GM19351 (cell line): ENCODE measurements around the gene PLA2G2C.

Source experiments
- ATAC-seq: cut with Tn5 transposase; IDR thresholded peaks from one replicate; pipeline ENCODE4 v1.9.1; 2021; ENCODE audit warnings: mild to moderate bottlenecking, moderate library complexity; ENCODE audit not compliant: unreplicated experiment

PLA2G2C gene

DNA sequence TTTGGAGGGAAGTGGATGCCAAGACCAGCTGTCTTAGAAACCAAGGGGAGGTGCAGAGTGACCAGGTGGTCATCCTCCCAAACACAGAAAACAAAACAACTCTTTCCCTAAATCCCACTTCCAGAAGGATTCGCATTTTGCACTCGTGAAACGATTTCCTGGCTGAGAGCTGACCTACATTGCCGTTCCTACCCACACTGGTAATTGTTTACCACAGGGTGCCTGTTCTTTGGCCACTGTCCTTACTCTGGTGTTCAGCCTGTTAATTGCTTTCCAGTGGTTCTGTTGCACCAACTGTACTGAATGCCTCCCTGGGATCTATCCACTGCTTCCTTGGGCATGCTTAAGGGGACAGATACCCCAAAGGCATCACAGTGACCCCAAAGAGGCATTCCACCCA, 23.2 kb upstream of the PLA2G2C start:
- ATAC-seq = no peak

DNA sequence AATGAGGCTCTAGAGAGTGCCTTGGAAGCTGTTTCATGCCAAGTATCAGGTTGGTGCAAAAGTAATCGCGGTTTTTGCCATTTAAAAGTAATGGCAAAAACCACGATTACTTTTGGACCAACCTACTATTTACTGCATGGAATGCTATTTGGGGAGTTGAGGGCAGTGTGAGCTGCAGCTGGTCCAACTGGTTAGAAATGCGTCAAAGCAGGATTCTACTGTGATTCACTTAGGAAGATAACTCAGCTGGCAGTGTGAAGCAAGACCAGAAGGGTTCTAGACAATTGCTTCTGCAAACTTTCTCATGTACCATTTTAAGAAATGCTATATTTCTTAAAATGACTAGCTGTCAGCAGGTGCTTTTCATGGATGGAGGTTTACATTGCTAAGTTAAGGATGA, 21.2 kb upstream of the PLA2G2C start:
- ATAC-seq = no peak

DNA sequence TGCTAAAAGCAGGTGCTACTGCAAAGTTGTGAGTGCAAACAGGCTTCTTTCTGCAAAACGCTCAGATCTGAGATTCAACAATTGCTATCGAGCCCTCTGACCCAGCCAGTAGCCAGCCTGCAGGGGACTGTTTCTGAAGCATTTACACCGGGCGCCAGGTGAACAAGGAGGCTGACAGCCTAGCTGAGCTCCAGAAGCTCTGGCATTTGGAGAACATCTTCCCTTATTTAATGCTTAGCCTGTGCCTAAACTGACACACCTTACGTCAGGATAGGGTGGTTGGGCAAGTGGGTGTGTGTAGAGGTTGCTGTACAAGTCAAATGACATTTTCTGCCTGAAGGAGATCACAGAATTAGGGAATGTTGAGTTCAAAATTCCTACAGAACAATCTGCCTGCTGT, 15.8 kb upstream of the PLA2G2C start:
- no peak for ATAC-seq

DNA sequence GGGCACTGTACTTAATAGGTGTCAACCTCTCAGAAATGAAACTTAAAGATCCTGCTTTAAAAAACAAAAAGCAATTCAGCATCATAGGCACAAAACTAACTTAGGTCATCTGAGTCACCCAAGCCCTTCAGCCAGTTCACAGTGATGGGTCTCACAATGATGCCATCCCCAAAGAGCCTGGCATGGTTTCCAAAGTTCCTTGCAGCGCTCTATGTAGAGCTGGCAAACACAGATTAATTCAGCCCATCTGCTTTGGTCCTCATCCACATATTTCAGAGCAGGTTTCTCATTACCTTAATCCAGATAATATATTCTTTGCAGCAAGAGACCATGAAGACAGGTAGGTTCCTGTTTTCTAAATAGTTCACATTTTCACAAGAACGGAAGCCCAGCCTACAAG, 14.6 kb upstream of the PLA2G2C start:
- no peak for ATAC-seq

DNA sequence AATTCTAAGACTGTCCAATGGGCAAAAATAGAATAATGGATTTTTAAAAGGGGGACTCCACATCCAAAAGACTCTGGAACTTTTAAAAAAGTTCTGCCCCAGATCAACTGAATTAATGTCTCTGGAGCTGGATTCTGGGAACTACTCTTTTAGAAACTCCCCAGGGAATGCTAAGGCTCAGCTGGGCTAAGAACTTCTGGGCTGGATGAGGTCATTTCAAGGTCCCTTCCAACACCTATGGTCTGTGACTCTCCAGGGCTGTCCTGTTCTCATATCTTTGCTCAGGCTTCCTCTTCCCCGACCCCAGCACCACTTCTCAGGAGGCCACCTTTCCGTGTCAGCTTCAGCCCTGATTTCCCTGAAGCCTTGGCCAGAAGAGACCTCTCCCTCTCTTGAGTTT, 13.5 kb upstream of the PLA2G2C start:
- ATAC-seq = no peak

DNA sequence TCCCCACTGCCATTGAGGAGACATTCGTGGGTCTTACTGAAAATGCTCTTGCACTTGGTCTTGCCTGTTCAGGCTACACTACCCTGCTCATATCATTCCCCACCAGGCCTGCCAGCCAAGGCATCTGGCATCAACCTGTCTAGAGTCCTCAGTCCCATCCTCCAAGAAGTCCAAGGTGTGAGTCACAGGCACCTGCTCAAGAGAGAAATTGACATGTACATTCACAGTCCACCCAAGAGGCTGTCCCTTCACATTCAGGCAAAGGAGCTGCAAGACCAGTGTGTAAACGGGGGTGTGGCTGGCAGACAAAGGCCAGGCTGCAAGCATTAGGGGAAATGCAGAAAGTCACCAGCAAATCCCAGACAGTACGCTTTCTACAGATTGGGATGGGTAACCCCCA, 13.1 kb upstream of the PLA2G2C start:
- no peak for ATAC-seq

DNA sequence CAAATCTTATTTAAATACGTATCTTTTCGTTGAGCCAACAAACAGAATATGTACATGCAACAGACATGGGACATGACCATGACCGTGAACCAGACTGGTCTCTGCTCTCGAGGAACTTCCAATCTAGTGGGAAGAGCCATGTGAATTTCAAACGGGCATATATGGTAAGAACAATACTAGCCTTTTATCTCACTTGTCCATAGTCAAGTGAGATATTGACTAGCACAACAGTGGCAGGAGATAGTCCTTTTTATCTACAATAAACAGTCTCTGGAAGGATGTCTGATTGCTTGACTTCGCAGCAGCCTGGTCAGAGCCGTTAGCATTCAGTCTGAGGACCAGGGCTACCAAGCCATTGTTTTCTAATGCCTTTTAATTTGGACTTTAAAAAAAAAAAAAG, 12.6 kb upstream of the PLA2G2C start:
- ATAC-seq = no peak

DNA sequence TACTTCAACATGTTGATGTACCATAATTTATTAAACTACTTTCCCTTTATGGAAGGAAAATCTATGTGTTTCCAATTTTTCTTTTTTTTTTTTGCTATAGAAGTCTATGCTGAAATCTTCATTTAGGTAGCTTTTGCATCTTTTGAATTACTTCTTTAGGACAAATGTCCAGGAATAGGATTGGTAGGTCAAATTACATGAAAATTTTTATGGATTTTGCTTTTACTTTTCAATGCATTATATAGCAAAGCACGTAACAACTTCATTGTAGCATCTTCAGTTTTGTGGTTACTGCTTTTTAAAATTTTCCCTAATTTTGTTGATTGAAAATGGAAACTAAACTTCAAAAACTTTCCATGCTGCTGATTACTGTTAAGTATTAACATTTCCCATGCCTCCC, 12.0 kb upstream of the PLA2G2C start:
- no peak for ATAC-seq

DNA sequence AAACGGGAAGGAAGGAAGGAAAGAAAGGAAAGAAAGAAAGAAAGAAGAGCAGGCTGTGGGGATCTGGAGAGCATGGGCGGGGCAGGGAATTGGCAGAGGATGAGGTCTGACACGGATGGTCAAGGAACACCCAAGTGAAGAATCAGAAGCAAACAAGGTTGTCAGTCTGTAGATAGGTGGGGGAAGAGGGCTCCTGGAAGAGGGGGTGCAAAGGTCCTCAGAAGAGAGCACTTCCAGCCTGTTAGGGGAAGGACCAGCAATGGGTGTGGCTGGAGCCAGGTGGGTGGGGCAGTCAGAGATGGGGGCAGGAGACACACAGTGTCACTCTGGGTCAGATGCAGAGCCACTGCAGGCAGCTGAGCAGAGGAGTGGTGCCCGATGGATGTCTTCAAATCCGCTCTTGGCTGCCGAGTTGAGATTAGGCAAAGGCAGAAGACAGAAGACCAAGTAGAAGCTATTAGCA, 11.0 kb upstream of the PLA2G2C start:
- no peak for ATAC-seq

DNA sequence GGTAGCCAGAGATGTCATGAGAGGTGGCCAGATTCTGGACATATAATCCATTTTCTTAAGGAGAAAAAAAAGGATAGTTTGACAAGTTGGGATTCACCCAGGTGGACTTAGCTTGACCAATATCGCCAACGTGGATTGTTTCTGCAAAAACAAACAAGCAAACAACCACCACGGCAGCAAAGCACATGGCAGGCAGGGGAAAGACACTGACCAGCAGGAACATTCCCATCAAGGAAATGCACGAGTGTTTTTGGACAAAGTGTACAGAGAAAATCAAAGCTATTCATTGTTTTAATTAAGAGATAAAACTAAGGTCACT, 9.1 kb upstream of the PLA2G2C start:
- ATAC-seq = no peak

DNA sequence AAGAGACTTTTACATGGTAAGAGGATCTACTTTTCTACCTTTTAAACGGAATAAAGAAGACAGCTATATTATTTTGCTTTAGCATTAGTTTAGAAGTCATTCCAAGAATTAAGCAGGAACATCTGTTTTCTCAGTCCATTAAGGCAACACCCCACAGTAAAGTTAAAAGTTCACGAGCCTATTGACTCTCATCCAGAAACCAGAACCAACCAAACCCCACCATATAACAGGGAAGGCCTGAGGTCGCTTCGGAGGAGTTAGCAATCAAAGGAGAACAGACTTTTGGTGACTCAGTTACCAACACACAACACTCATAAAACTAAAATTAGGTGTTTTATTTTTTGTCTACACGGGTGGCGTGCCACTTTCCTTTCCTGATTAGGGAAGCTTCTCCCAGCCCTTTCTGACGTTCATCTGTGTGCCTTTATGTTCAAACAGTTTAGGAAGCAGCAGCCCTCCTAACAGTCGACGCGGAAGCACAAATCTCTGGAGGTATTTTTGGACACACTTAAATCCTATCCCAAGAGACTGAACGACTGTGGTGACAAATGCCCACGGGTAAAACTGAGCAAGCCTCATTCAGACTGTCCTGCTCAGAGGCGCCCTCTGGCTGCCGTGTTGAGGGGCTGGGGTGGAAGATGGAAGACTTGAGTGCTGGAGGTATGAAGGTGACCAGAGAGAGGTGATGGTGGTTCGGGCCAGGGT, 8.6 kb upstream of the PLA2G2C start:
- no peak for ATAC-seq

DNA sequence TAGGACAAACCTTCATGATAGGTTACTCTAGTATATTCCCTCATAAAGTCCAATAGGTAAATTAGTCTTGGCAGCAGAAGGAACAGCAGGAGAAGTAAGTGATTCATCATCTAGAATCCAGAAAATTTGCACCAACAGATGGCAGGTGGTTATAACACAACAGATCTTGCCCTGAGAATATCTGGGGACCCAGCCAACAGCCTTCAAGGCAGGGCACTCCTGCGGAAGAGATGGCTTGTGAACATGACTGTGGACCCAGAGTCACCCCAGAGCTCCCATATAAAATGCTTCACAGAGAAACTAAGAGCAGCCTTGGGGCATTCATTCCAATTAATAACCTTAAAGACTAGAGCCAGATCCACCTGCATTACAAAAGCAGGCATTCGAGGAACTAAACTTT, 7.9 kb upstream of the PLA2G2C start:
- no peak for ATAC-seq

DNA sequence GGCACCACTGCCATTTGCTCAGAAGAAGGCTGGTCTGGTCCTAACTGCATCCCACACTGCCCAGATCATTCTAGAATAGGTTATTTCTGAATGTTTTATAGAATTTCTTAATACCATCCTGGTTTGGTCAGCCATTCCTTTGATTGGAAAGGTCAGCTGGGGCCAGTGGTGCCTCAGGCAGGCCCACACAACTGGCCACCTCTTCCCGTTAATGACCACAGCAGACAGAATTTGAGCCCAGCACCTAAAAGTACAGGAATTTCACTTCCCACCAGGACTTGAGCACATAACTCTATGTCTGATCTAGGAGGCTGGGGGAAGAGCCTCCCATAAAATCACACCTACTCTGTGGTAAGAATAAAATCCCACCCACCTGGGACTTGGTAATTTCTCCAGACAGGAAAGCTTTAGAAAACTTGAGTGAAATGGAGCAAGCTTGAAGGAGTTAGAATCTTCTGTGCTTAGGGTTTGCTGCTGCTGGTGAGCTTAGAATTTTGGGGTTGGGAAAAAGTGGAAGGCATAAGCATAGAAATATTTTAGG, 6.6 kb upstream of the PLA2G2C start:
- no peak for ATAC-seq

DNA sequence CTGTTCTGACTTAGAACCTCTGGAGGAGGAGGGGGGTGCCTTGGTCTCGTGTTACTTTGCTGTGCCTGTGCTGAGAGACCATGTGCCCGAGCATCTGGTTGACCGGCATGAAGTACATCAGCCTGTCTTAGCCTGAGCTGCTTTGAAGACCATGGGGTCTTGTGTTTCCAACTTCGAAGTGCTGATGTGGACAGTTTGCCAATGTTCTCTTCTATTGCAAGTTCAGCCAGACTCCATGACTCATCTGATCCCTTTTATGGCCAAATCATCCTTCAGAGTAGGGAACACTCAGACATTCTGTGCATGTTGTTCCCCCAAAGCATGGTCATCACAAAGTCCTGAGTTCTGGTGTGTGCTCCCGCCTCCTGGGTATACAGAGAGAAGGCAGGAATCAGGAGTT, 6.0 kb upstream of the PLA2G2C start:
- ATAC-seq = no peak

DNA sequence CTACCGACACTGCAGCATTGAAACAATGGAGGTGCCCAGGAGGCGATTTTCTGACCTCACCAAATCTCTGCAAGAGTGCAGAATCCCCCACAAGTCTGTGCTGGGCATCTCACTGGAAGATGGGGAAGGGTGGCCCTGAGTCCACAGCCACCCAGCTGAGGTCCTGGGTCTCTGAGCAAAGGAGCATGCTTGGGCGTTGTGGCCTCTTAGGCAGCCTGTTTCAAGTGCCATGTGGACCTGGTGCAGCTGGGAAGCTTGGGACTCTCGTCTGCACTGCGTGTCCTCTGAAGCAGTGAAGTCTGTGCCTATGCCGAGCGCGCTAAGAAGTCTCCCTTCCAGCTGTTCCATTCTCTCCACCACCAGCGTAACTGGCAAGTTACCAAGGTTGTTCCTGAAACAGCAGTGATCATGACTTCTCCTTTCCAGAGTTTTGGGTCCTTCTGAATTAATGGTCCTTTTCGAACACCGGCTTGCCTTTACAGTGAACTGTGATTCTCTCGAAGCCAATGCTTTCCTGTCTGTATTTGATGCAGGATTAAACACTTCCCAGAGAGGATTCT, 5.0 kb upstream of the PLA2G2C start:
- ATAC-seq = no peak

DNA sequence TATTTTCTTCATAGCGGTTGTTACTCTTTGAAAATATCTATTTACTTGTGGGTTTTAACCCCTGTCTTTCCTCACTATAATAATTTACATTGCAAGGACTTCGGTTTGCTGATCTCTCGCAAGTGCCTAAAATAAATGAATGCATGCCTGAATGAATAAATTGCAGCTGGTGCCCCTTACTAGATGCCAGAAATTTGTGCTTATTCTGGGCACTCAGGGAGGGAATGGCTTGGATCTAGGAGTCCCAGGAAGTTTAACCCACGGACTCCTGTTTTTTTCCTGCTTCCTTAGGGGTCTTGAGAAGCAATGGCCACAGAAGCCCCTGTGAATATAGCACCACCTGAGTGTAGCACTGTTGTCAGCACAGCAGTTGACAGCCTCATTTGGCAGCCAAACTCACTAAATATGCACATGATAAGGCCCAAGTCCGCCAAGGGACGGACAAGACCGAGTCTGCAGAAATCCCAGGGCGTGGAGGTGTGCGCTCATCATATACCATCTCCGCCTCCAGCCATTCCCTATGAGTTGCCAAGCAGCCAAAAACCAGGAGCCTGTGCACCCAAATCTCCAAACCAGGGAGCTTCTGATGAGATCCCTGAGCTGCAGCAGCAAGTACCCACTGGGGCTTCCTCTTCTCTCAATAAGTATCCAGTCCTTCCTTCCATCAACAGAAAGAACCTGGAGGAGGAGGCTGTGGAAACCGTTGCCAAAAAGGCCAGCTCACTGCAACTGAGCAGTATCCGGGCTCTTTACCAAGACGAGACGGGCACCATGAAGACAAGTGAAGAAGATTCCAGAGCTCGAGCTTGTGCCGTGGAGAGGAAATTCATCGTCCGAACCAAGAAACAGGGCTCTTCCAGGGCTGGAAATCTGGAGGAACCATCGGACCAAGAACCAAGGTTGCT, 4.2 kb upstream of the PLA2G2C start:
- no peak for ATAC-seq

DNA sequence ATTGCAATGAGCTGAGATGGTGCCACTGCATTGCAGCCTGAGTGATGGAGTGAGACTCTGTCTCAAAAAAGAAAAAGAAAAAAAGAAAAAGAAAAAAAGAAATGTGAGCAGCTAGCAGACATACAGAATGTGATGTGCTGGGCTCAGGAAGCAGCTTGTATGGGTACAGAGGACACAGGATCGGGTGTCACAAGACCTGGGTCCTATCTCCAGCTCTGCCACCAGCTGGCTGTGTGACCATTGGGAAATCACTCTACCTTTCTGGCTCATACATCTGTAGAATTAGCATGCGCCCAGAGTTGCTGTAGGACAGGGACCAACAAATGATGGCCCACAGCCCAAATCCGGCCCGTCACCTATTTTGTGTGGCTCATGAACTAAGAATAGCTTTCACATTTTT, 3.3 kb upstream of the PLA2G2C start:
- ATAC-seq = no peak

DNA sequence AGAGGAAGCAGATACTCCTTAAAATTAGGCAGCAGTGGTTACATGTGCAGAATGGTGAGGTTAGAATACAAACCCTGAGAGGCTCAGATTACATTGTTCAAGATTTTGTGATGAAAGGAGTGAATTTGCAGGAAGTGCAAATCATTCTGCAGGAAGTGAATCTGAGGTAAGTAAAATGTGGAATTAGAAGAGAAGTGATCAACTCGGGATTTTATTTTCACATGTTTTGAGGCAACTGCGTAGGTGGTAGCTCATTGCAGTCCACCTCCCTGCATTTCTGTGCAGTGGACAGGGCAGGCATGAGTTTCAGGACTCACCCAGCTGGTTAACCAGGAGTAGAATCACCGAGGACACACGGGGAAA, 2.1 kb upstream of the PLA2G2C start:
- ATAC-seq = no peak

DNA sequence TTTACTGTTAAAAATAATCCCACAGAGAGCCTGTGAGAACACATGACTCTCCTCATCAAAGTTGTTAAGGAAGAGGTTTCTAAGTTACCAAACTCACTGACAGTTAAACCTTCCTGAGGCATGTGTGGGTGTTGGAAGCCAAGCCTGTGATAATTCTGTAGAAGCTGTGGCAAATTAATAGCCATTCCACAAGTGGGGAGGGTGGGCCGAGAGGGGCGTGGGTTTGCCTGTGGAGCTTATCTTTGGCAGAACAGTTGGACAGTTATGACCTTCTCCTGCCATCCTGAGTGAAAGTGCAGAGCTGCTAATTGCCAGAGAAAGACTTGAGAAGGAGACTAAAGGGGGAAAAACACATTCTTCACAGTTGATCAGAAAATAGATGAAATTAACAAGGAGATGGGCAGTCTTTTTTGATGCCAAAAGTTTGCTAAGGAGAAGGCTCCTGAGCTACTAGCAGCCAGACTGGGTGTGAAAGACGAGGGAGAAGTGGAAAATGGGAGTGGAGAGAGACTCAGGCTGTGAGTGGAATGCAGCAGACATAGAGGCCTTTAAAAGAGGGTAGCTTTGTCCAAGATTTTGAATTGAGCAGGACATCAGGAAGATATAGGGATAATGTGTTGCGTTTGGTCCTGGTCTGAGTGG, 1.6 kb upstream of the PLA2G2C start:
- no peak for ATAC-seq

DNA sequence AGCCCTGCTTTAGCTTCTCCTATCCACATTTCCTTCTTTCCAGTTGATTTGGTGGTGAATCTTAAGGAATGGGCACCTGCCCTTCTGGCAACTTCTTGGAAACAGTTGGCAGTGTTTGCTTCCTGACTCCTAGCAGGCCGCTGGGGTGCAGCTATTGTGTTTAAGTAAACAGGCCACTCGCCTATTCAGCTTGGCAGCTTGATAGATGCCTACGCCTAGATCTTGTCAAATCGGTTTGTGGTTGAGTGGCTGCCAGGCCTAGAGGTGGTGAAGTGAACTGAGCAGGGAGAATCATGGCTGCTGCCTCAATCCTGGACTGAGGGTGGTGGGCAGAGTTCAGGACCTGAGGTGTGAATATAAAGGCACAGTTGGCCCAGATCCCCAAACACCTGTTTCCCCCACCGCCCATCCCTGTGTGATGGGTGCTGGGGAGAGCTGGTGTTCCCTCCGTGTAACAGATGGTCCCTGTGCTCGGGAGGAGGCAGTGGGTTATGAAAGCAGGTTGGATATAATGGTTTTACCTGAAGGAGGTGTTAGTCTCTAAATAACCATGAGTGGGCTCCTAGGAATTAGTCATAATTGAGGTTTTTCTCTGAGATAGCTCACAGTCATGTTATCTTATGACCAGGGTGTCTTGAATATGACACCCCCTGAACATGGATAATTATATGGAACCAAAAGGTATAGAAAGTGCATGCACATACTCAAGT, 940 bp upstream of the PLA2G2C start:
- no peak for ATAC-seq
